Stomach (tissue), 9 donors: ENCODE results near the gene SPATA3. TPM values are rescaled to one million over a fixed set of nuclear protein-coding genes. Genes with fewer than 3 reads are reported as not detected.
"Not testable (repeated sequence)": the region's sequence is repeated elsewhere in the genome, so short reads cannot be mapped to it uniquely, and the experiment has no call there.

Experiments
- DNase-seq, 2 donors: peaks; one replicate each; pipeline versions ENCODE4 v3.0.0 to v3.0.0-alpha.2; 2013 to 2019
- H3K27ac ChIP-seq, 5 donors: fragments of 200-600 bp in 4 of 5; sonication (generic) in 4 of 5; one replicate each; pipeline ENCODE4 v1.5.1; 2013 to 2019; ENCODE audit warnings: mild to moderate bottlenecking in 1 of 5, moderate library complexity in 1 of 5
- H3K27me3 ChIP-seq, 3 donors: fragments of 200-600 bp; sonication (generic); one replicate each; pipeline ENCODE4 v1.5.1; 2017 to 2019; ENCODE audit warnings: mixed run types in 1 of 3
- H3K36me3 ChIP-seq, 4 donors: fragments of 200-600 bp; sonication (generic); 1 replicate in 3 of 4; 2 replicates in 1 of 4; pipeline ENCODE4 v1.5.1; 2016 to 2019
- H3K4me1 ChIP-seq, 4 donors: fragments of 200-600 bp; sonication (generic); one replicate each; pipeline ENCODE4 v1.5.1; 2016 to 2019
- H3K4me3 ChIP-seq, 4 donors: fragments of 200-600 bp; sonication (generic) in 3 of 4; one replicate each; pipeline ENCODE4 v1.5.1; 2016 to 2019; ENCODE audit warnings: mild to moderate bottlenecking in 1 of 4
- H3K9me3 ChIP-seq, 4 donors: fragments of 200-600 bp; sonication (generic); one replicate each; pipeline ENCODE4 v1.5.1; 2016 to 2019
- CTCF ChIP-seq, 7 experiments: fragments of 450-650 bp in 4 of 7; fragments of 200-600 bp in 3 of 7; sonication (generic) in 3 of 7; IDR thresholded peaks; one replicate each; pipeline ENCODE4 v1.5.1; 2016 to 2019; ENCODE audit warnings: antibody characterized with exemption in 7 of 7, control low read depth in 2 of 7, mild to moderate bottlenecking in 1 of 7
- EP300 ChIP-seq: sonication (generic); formaldehyde crosslinking; IDR thresholded peaks from one replicate; pipeline ENCODE4 v1.6.1; 2017; ENCODE audit warnings: antibody characterized with exemption
- POLR2A ChIP-seq, 4 donors: fragments of 450-650 bp; IDR thresholded peaks; one replicate each; pipeline ENCODE4 v1.6.1; 2016; ENCODE audit warnings: antibody characterized with exemption in 4 of 4, control low read depth in 2 of 4, mild to moderate bottlenecking in 1 of 4, moderate library complexity in 1 of 4
- POLR2AphosphoS5 ChIP-seq, 3 donors: sonication (generic); formaldehyde crosslinking; IDR thresholded peaks; one replicate each; pipeline ENCODE4 v1.6.1; 2016; ENCODE audit warnings: antibody characterized with exemption in 3 of 3
- WGBS, 5 donors: extraction: QIAGEN DNeasy Blood & Tissue Kit in 3 of 5; methylation state at CpG; one replicate each; pipeline versions ENCODE4 v1.1.5 to v1.1.7; 2013 to 2018; 5-methylcytosine and 5-hydroxymethylcytosine counted together
- intact Hi-C: fragments of 100-400 bp; cut with DNase I; formaldehyde crosslinking; loops from one replicate; pipeline ENCODE4 v1.15.1; 2023; ENCODE audit warnings: low total_unique reads
- polyA plus RNA-seq, 3 donors: library from polyadenylated mRNA; stranded (reverse); fragments of 200-250 nt; gene quantifications; one replicate each; pipeline ENCODE4 v1.2.3, GENCODE V29; 2013
- total RNA-seq, 5 donors: library from RNA; depleted of rRNA; stranded (reverse); fragments of >200 nt; gene quantifications; one replicate each; pipeline versions ENCODE4 v1.1.0 to v1.2.3, GENCODE V29; 2014 to 2016
- donor health status: healthy with polysubstance abuse.
- donor health status: Bipolar disorder and iron deficiency.
- donor health status: healthy.

Gene SPATA3
- total and polyA plus RNA-seq, 8 donors = not detected

DNA sequence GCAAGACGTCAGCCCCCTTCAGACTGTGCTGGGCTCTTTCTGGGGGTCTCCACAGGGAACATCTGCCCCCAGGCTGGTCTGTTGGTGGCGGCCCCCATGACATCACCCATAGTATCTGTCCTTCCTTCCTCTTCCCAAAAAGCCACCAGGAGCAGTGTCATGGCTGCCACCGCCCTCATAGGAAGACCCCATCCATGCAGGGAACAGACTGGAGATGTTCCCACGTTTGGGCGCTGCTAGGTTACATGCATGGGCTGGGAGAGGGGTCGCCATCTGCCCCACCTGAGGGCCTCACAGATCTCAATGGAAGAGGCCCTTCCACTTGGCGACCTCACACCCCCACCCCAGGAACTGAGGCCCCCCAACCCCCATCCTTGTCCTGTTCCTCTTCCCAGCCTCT lies 5.1 kb downstream of the SPATA3 start:
- H3K27me3 ChIP-seq = peaks cover 0 to 43% (median 11%) of the 10 kb centered on the region in 3 donors
- peaks cover 0 to 4% (median 0%) of the 10 kb centered on the region in 4 donors for H3K4me1 ChIP-seq
- no peak for DNase-seq
- intact Hi-C loops = no loop called here
- H3K4me3 ChIP-seq = no peak overlapping the region
- WGBS, 5 donors = 63 to 93% (median 79%) methylated on average over 7 of the region's 7 CpGs
- TF ChIP-seq EP300 = no peak
- H3K27ac ChIP-seq = no peak overlapping the region
- no peaks in the 10 kb centered on the region for H3K9me3 ChIP-seq
- no peaks in the 10 kb centered on the region for H3K36me3 ChIP-seq

DNA sequence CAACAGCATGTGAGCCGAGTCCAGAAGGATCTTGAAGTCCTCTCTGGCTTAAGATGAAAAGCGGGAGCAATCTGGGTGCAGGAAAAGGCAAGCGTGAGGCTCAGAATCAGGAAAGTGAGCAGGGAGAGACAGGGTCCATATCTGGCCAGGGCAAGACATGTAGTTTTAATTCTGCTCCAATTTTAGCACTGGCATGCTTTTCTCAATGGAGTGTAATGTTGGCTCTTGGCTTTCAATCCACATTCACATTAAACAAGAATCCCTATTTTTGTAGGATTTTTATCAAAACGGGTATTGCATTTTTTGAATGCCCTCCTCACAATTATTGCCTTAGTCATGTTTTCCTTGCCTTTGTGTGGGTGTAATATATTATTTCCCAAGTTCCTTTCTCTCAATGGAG lies 6.0 kb downstream of the SPATA3 start:
- Histone ChIP-seq H3K4me3 (no peak overlapping the region), H3K36me3 (no peaks in the 10 kb centered on the region), H3K27me3 (peaks cover 0 to 38% (median 11%) of the 10 kb centered on the region in 3 donors), H3K4me1 (peaks cover 0 to 4% (median under 1%) of the 10 kb centered on the region in 4 donors), H3K27ac (no peak overlapping the region), H3K9me3 (no peaks in the 10 kb centered on the region)
- WGBS, 5 donors = 50 to 75% (median 57%) methylated on average over 4 of the region's 4 CpGs
- intact Hi-C loops = no loop called here
- no peak for DNase-seq
- TF ChIP-seq CTCF (IDR thresholded peaks at IDR 0.05) (no peak), POLR2AphosphoS5 (IDR thresholded peaks at IDR 0.05) (no peak), EP300 (no peak), POLR2A (IDR thresholded peaks at IDR 0.05) (no peak)

DNA sequence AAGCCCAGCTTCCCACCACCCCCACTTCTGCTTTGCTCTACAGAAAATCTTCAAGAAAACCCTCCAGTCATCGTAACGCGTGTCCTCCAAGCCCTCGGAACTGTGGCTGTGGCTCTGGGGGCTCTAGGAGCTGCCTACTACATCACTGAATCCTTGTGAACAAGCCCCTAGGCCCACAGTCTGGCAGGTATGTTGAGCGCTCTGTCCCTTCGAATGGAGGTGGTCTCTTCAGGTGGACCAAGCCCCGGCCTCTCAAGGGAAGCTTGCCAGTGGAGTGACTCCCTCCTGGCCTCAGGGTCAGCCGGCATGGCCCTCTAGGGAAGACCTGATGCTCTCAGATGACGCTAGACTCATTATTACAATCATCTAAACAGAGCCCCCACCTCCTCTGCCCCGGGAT lies 6.7 kb downstream of the SPATA3 start:
- Histone ChIP-seq H3K27ac (no peak overlapping the region), H3K9me3 (no peaks in the 10 kb centered on the region), H3K27me3 (peaks cover 0 to 38% (median 11%) of the 10 kb centered on the region in 3 donors), H3K4me3 (no peak overlapping the region), H3K4me1 (peaks cover 0 to 4% (median 2%) of the 10 kb centered on the region in 4 donors), H3K36me3 (no peaks in the 10 kb centered on the region)
- DNase-seq = no peak
- WGBS, 5 donors = 82 to 95% (median 90%) methylated on average over 10 of the region's 10 CpGs
- intact Hi-C loops = no loop called here
- TF ChIP-seq CTCF (IDR thresholded peaks at IDR 0.05) = no peak
- no peak for TF ChIP-seq EP300
- TF ChIP-seq POLR2A (IDR thresholded peaks at IDR 0.05) = no peak
- TF ChIP-seq POLR2AphosphoS5 (IDR thresholded peaks at IDR 0.05) = no peak

- 70 to 97% (median 84%) methylated on average over 2 of the region's 2 CpGs for WGBS, 5 donors
- H3K9me3 ChIP-seq = no peaks in the 10 kb centered on the region
- no peak for TF ChIP-seq POLR2A (IDR thresholded peaks at IDR 0.05)
- no peak for TF ChIP-seq POLR2AphosphoS5 (IDR thresholded peaks at IDR 0.05)
- H3K4me3 ChIP-seq = no peak overlapping the region
- intact Hi-C loops = no loop called here
- H3K27ac ChIP-seq = no peak overlapping the region
- no peaks in the 10 kb centered on the region for H3K36me3 ChIP-seq
- H3K4me1 ChIP-seq = peaks cover 0 to 4% (median 2%) of the 10 kb centered on the region in 4 donors
- H3K27me3 ChIP-seq = peaks cover 0 to 38% (median 11%) of the 10 kb centered on the region in 3 donors
- DNase-seq = no peak
These were observed 7.3 kb downstream of the SPATA3 start for GRCh38 chr2:231003186-231003585.

DNA sequence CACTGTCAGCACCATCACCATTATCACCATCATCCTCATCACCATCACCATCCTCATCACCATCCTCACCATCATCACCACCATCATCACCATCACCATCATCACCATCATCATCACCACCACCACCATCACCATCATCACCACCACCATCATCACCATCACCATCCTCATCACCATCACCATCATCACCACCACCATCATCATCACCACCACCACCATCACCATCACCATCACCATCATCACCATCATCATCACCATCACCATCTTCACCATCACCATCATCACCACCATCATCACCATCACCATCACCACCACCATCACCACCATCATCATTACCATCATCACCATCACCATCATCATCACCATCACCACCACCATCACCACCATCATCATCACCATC lies 9.0 kb downstream of the SPATA3 start:
- peaks cover 0 to 31% (median 10%) of the 10 kb centered on the region in 3 donors for H3K27me3 ChIP-seq
- H3K27ac ChIP-seq, H3K4me3 ChIP-seq, H3K9me3 ChIP-seq, H3K4me1 ChIP-seq, H3K36me3 ChIP-seq, DNase-seq, intact Hi-C loops: not testable (repeated sequence)

- no peak for TF ChIP-seq CTCF (IDR thresholded peaks at IDR 0.05)
- Histone ChIP-seq H3K27ac (no peak overlapping the region), H3K9me3 (no peaks in the 10 kb centered on the region), H3K4me3 (no peak overlapping the region), H3K4me1 (peaks cover 0 to 4% (median 0%) of the 10 kb centered on the region in 4 donors), H3K36me3 (no peaks in the 10 kb centered on the region), H3K27me3 (peaks cover 0 to 15% (median 0%) of the 10 kb centered on the region in 3 donors)
- WGBS, 5 donors = 57 to 67% (median 63%) methylated on average over 10 of the region's 10 CpGs
- peak in 1 of 2 donors; percentile 14 for DNase-seq
- intact Hi-C loops = no loop called here
These were observed 11.6 kb downstream of the SPATA3 start for GRCh38 chr2:231007286-231008098.
